HG03432 (cell line): ENCODE data around the gene LAPTM5.

Source experiments
- ATAC-seq: cut with Tn5 transposase; IDR thresholded peaks from one replicate; pipeline ENCODE4 v1.9.1; 2021; ENCODE audit warnings: mild to moderate bottlenecking, moderate library complexity; ENCODE audit not compliant: unreplicated experiment

The LAPTM5 gene

DNA sequence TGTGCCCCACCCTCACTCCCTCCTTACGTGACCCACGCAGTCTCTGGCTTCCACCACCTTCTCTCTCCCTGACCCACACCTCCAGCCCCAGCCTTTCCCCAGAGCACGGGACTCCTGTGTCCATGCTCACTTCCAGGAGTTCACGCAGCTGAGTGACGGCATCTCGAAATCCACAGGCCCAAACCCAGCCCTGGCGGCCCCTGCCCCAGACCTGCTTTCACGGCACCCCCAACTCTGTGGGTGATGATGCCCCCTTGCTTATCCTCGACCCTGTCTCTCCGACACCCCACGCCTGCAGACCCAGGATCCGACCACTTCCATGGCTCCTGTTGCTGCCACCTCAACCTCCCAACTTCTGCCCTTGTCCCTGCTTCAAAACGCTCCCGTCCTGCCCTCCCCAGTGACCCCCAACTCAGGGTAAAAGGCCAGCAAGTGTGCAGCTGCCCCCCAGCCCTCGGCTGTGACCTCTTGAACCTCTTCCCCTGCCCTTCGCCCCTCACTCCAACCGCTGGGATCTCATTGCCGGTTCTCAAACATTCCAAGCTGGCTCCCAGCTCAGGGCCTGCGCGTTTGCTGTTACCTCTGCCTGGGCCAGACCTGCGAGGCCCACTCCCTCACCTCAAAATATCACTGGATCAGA, 30.4 kb upstream of the LAPTM5 start:
- ATAC-seq = no peak

DNA sequence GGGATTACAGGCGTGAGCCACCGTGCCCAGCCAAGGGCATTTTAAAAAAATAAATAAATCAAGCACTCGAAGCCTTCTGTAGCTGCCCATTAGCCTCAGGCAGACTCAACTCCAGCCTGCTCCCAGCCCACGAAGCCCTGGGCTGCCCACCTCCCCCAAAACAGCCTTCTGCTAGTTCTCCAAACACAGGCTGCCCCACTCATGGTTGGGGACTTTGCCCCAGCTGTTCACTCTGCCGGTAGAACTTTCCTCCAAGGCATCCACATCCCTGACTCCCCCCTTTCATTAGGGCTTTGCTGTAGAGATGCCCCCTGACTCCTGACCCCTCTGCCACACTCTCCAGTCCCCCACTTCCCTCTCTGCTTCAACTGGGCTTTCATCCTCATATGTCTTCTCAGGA, 29.7 kb upstream of the LAPTM5 start:
- ATAC-seq = no peak

DNA sequence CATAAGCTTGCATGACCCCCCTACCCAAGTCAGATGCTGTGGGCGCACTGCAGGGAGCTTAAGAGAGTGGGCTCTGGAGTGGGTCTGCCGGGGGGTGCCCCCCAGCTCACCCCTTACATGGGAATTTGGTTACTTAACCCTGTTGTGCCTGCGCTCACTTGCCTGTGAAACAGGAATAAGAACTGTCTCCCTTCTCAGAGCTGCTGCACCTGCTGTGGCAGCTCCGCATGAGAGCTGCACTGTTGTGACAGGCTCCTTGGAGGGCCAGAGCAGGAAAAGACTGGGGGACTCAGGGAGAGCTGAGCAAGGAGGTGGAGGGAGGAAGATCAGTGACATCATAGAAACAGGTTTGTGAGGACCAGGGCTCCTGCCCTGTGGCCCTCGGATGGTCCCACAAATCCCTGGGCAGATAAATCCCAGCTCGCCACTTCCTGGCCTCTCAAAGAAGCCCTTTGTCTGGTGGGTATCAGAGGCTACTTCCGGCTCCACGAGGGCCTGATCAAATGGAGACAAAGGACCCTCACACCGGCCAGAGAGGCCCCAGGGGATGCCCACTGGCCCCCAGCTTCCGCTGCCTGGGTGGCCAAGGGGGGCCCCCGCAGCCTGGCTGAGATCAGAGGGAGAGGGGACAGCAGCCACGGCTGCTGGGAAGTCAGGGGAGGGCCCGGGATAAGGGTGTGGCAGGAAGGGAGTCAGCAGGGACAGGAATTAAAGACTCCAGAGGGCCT, 28.9 kb upstream of the LAPTM5 start:
- ATAC-seq = no peak

DNA sequence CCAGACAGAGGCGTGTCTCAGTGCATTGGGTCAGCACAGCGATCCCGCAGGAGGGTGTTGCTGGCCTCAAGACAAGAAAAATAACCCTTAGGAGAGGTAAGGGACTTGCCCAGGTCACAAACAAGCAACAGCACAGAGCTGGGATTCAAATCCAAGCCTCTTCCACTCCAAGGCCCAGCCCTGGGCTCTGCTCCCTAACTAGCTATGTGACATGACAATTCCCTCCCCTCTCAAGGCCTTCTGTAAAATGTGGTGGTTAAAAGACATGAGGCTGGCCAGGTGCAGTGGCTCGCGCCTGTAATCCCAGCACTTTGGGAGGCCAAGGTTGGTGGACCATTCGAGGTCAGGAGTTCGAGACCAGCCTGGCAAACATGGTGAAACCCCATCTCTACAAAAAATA, 28.1 kb upstream of the LAPTM5 start:
- no peak for ATAC-seq

GRCh38 chr1:30785181-30785580, 27.6 kb upstream of the LAPTM5 start:
- ATAC-seq = no peak

DNA sequence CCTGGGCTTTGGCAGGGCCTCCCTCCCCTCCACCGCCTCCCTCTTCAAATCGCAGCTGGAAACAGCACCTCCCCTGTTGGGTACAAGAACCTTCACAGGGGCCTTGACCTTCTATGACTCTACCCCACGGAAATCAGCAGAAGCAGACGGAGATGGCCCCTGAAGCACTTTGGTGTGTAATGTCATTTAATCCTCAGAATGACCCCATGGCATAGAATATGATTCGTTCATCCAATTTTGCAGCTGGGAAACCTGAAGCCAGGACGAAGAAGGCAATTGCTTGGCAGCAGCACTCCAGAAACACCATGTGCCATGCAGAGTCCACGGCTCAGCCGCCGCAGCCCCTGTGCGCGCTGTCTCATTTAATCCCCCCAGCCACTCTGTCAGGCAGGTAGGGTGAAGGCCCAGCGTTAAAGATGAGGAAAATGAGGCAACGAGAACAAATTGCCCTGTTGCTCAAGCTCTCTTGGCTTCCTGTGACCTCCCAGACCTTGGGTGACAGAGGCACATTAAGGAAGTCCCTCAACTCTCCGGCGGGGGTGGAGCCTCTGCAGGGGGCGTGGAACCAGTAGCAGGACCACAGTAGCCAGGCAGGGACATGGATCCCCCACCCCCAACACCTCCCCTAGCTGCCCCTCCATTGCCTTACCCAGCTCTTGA, 25.8 kb upstream of the LAPTM5 start:
- peak; percentile 11 for ATAC-seq

GRCh38 chr1:30782361-30783255, 25.0 kb upstream of the LAPTM5 start:
- peak; percentile 61 for ATAC-seq

DNA sequence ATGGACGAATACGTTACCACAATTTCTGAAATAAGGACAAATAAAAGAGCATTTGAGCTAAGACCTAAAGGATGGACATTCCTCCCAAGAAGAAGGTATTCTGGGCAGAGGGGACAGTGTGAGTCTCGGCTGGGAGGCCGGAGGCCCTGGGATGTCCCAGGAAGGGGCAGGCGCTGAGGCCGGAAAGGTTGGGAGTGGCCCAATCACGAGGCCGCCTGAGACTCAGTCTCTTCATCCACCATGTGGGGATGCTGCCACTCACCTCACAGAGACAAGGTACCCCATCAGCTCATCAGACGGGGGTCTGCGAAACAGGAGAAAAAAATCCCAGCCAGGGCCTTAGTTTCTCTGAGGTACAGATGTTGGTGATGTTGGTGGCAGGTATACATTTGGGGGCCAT, 24.3 kb upstream of the LAPTM5 start:
- ATAC-seq = no peak

GRCh38 chr1:30780409-30780808, 22.8 kb upstream of the LAPTM5 start:
- no peak for ATAC-seq

GRCh38 chr1:30779294-30780071, 21.9 kb upstream of the LAPTM5 start:
- ATAC-seq = peak; percentile 61

DNA sequence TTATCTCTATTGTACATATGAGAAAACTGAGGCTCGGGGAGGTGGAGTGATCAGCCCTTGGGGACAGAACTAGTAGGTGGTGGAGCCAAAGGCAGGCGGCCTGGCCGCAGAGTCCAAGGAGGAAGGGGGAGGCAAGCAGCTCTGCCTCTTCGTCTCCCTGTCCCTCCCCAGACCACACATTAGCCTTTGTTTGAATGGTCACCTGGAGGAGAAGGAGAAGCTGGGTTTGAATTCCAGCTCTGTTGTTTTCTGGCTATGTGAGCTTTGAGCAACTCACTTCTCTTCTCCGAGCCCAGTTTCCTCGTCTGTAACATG, 21.4 kb upstream of the LAPTM5 start:
- ATAC-seq = no peak

DNA sequence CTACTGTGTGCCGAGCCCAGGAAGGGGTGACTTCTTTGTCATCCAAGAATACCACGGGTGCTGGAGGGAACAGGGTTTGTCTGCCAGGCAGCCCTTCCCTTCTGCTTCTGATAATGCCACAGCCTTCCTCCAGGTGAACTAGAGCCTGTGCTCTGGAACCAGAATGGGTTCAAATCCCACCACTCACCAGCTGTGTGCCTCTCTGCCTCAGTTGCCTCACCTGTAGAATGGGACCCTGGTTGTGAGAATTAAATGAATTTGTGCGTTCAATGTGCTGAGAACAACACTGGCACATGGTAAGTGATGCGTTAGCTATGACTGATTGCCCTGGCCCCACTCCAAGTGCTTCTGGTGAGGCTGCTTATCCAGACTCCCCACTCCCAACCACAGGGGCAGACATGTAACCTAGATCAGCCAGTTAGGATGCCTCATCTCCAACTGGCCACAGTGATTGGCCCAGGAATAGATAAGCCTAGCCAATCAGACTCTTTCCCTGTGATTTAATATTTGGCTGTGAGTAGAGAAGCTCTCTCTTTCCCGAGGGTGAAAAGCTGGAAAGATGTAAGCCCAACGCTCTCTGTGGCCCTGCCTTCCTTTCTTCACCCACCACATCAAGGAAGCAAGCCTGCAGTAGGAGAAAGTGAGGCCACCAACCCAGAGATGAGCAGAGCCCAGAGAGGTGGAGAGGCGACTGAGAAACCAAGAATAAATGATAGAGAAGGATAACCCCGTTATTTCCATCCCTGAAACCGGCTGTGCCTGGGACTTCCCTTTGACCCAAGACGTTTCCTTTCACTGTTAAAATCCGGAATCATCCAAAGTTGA, 20.8 kb upstream of the LAPTM5 start:
- no peak for ATAC-seq

DNA sequence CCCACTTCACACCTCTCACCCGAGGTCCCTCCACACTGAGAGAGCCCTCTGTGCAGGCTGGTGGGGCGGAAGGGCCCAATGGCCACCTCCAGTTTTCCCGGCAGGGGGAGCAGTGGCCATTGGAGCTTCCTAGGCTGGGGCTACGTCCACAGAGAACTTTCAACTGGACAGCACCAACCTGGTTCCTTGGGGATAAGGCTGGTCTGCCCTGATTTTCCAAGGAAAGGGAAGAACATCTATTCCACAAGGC, 20.3 kb upstream of the LAPTM5 start:
- ATAC-seq = no peak

DNA sequence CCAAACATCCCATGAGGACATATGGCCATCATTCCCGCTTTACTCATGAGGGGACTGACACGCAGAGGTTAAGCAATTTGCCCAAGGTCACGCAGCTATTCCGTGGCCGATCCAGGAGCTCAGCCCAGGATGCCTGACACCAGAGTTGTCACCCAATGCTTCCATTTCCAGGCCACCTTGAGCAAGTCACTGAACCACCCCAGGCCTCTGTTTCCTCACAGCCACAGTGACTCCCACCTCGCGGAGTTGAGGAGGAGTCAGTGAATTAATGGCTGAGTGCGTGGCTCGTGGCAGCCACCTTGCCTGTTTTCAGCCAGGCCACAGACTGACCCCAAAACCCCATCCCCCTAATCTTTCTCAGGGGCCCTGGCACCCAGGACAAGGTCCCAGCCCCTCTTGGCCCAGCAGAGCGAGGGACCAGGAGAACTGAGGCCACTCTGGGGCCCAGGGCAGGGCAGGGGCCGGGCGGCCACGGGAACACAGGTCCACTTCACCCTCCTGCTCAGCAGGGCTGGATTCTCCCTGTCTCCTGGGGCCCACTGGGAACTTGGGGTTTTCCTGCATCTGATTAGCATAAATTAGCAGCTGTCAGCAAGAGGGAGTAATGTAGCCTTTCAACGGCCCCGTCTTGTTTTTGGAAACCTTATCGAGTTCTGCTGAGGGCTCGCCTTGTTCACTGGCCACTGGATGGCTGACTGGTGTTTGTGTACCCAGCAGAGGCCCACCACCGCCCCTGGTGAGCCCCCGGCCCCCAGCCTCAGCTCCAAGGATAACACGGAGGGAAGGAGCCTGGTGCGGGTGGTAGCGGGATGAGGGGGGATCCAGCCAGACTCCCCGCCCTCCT, 19.7 kb upstream of the LAPTM5 start:
- ATAC-seq = no peak

DNA sequence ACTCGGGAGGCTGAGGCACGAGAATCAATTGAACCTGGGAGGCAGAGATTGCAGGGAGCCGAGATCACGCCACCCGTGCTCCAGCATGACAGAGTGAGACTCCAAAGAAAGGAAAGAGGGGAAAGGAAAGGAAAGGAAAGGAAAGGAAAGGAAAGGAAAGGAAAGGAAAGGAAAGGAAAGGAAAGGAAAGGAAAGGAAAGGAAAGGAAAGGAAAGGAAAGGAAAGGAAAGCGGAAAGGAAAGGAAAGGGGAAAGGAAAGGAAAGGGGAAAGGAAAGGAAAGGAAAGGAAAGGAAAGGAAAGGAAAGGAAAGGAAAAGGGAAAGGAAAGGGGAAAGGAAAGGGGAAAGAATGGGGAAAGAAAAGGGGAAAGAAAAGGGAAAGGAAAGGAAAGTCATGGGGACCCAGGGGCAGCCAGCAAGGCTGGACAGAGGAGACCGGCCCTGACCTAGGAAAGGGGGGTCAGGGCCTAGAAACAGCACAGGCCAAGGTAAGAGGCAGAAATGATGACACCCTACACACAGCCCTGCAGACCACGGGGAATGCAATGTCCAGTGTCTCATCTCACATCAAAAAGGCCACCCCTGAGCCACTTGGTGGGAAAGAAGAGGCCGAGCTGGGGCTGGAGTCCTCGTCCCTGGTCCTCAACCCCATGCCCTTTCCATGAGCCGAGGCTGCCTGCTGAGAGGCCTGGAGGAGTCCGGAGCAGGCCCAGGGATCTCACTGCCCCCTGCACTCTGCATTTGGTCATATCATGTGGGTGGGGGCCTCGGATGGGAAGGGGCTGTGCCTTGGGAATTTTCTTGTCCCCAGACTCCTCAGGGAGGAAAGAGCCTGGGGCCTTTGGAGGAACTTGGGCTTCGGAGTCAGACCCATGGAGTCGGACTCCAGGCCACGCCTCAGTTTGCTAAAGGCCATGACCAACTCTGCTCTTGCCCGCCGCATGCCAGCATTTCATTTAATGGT, 18.8 kb upstream of the LAPTM5 start:
- no peak for ATAC-seq

GRCh38 chr1:30775433-30775975, 17.9 kb upstream of the LAPTM5 start:
- ATAC-seq = no peak

- no peak for ATAC-seq
These were observed 17.2 kb upstream of the LAPTM5 start for GRCh38 chr1:30774550-30775432.
